ENCODE data around the gene RCAN3.

The RCAN3 gene

DNA sequence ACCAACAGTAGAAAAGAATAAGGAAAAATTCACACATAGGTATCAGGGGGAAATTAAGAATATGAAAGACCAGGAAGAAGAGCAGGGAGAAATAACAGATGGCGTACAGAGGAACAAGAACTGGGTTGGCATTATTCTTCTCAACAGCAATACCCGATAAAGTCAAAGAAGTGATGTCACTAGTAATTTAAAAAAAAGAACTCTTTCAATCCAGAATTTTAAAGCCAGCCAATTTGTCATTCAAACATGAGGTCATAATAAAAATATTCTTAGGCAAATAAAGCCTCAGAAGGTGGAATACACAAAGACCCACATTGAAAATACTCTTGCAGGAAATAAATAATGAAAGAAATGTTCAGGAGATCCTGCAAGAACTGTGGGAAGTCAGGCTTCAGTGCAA lies 62.1 kb downstream of the RCAN3 start:
- no peaks in the 10 kb centered on the region for H3K9me3 Mint-ChIP-seq
- peaks cover 11% of the 10 kb centered on the region for H3K4me1 Mint-ChIP-seq
- peak overlapping the region; percentile 73 for H3K27ac Mint-ChIP-seq
- no peaks in the 10 kb centered on the region for H3K36me3 Mint-ChIP-seq
- no peaks in the 10 kb centered on the region for H3K27me3 Mint-ChIP-seq
- H3K4me3 Mint-ChIP-seq: no peak overlapping the region

DNA sequence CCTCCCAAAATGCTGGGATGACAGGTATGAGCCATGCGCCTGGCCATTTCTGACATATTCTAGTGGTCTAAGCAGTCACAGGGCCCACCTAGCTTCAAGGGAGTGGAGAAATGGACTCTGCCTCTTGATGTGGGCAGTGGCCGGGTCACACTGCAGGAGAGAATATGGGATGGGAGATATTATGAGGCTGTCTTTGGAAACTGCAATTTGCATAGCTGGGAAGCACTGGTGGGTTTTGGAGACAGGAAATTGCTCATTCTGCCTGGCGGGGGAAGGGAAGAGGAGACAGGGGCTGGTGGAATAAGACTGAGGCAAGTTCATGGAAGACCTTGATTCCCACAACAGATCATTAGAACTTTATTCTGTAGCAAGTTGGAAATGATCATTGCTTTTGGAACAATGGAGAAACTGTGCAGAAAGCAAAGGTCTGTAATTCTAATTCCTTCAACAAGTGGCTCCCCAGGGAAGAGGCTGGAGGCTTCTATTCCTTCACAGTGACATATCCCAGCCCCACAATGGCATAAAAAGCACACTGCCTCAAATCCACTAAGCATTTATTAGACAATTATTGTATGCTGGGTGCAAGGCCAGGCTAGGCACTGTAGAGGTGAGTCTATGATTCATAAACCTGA lies 63.7 kb downstream of the RCAN3 start:
- peaks cover 11% of the 10 kb centered on the region for H3K4me1 Mint-ChIP-seq
- H3K4me3 Mint-ChIP-seq: no peak overlapping the region
- H3K9me3 Mint-ChIP-seq: no peaks in the 10 kb centered on the region
- no peaks in the 10 kb centered on the region for H3K27me3 Mint-ChIP-seq
- H3K36me3 Mint-ChIP-seq: no peaks in the 10 kb centered on the region
- H3K27ac Mint-ChIP-seq: no peak overlapping the region

DNA sequence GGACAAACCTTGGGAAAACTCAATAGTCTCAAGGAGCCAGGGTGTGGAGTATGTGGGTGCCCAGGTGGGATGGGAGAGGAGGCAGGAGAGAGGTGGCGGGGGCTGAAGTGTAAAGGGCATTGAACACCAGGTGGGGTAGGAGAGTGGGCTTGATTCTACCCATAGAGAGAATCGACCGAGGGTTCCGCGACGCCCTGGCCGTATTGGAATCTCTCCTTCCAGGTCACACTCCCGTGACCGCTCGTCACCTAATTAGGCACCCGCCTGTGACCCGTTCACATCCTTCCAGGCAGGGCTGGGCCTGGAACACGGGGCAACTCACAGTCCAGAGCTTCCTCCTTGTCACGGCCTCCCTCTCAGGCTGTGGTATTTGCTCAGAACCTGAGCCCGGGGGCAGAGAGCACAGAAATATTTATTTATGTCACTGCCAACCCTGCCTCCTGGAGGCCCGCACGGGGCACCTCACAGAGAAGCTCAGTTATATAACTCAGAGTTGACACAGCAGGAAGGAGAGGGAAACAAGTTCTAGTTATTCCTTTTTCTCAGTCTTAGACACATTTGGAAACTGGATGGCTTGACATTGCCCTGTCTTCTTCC lies 65.3 kb downstream of the RCAN3 start:
- H3K4me1 Mint-ChIP-seq: no peaks in the 10 kb centered on the region
- no peaks in the 10 kb centered on the region for H3K27me3 Mint-ChIP-seq
- no peak overlapping the region for H3K4me3 Mint-ChIP-seq
- no peak overlapping the region for H3K27ac Mint-ChIP-seq
- H3K36me3 Mint-ChIP-seq: no peaks in the 10 kb centered on the region
- no peaks in the 10 kb centered on the region for H3K9me3 Mint-ChIP-seq

DNA sequence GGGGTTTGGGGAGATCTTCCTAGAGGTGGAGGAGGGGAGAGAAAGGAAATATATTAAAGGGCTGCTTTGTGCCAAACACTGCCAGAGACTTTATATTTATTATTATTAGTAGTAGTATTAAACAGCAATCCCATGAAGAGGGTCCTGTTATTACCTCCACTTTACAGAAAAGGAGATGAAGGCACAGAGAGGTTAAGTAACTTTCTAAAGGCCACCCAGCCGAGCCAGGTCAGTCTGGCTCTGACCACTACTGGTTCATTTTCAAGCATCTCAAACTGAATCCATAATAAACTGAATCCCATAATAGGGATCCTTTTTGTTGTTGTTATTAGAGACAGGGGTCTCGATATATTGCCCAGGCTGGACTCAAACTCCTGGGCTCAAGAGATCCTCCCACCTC lies 65.8 kb downstream of the RCAN3 start:
- no peaks in the 10 kb centered on the region for H3K27me3 Mint-ChIP-seq
- H3K4me1 Mint-ChIP-seq: no peaks in the 10 kb centered on the region
- H3K36me3 Mint-ChIP-seq: no peaks in the 10 kb centered on the region
- no peak overlapping the region for H3K27ac Mint-ChIP-seq
- H3K4me3 Mint-ChIP-seq: no peak overlapping the region
- no peaks in the 10 kb centered on the region for H3K9me3 Mint-ChIP-seq

DNA sequence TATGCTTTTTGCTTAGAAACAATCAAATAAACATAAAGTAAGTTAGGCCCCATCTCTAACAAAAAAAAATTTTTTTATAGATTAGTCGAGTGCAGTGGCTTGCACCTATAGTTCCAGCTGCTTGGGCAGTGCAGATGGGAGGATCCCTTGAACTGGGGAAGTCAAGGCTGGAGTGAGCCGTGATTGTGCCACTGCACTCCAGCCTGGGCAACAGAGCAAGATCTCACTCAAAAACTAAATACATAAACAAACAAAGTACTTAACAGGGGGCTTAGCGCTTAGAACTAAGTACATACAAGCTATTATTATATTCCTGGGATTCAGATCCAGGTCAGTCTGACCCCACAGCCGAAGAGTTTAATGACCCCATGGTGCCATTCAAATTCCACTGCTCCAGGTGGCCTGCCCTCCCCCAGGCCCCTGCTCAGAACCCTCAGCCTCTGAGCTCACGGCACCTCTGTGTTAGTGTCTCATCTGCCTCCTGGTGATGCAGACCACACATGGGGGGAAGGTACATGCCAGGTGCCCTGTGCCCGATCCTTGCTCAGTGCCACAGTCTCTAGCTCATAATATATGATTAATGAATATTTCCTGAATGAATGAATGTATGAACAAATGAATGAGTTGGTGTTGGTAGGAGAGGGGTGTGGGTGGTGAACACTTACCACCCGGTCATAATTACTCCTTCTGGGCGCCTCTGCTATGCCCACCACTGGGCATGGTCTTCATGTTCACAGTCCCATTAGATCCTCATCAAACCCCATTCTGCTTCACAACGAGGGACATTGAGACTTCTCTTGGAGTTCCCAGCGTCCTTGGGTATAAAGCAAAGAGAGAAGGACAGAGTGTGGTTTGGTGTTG lies 67.9 kb downstream of the RCAN3 start:
- Mint-ChIP-seq H3K36me3 (no peaks in the 10 kb centered on the region), H3K27me3 (no peaks in the 10 kb centered on the region), H3K4me1 (no peaks in the 10 kb centered on the region), H3K4me3 (no peak overlapping the region), H3K9me3 (no peaks in the 10 kb centered on the region), H3K27ac (peak overlapping the region; percentile 84)

DNA sequence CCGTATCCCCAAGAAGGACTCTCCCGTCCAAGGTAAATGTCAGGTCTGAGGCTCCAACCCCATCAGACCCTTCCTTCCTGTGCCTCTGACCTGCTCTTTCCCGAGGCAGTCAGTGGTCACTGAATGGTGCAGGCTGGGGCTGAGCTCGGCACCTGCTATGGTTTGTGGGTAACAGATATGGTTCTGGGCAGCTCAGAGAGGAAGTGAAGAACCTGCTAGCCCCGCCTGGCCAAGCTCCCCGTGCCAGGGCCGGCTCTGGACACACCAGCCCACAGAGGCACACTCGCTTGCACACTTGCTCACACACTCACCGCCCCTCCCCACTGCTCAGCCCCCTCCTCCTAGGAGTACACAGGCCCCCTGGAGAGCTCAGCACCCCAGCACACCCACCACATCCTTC lies 69.7 kb downstream of the RCAN3 start:
- H3K9me3 Mint-ChIP-seq: no peaks in the 10 kb centered on the region
- H3K4me1 Mint-ChIP-seq: no peaks in the 10 kb centered on the region
- H3K4me3 Mint-ChIP-seq: no peak overlapping the region
- H3K36me3 Mint-ChIP-seq: no peaks in the 10 kb centered on the region
- H3K27ac Mint-ChIP-seq: no peak overlapping the region
- no peaks in the 10 kb centered on the region for H3K27me3 Mint-ChIP-seq

DNA sequence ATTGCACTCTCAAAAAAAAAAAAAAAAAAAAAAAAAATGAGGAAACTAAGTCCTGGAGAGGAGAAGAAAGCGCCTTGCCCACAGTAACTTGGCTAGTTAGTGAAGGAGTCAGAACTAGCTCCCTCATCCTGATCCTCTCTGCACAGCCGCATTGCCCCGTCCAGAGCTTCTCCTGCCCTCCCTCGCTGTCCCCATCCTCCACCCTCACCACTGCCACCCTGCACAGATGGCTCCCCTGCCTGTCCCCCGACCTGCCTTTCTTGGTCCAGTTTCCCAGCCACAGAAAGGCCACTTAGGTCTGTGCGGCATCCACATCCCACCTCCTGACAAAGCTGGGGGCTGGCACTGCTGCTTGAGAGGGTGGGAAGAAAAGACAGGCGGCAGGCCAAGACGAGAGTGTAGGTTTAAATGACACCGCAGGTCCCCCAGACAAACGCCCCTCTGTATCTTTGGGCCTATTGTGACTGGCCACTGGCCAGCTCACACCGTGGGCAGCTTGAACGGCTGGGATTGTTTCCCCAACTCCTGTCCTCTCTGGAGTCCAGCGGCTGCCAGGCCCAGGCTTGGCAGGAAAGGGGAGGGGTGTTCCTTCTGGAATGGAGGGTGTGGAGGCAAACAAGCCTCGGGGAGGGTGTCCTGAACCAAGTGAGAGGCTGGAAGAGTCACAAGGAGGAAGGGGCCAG lies 73.4 kb downstream of the RCAN3 start:
- H3K9me3 Mint-ChIP-seq: no peaks in the 10 kb centered on the region
- no peaks in the 10 kb centered on the region for H3K36me3 Mint-ChIP-seq
- H3K27ac Mint-ChIP-seq: no peak overlapping the region
- H3K4me1 Mint-ChIP-seq: no peaks in the 10 kb centered on the region
- no peaks in the 10 kb centered on the region for H3K27me3 Mint-ChIP-seq
- no peak overlapping the region for H3K4me3 Mint-ChIP-seq

DNA sequence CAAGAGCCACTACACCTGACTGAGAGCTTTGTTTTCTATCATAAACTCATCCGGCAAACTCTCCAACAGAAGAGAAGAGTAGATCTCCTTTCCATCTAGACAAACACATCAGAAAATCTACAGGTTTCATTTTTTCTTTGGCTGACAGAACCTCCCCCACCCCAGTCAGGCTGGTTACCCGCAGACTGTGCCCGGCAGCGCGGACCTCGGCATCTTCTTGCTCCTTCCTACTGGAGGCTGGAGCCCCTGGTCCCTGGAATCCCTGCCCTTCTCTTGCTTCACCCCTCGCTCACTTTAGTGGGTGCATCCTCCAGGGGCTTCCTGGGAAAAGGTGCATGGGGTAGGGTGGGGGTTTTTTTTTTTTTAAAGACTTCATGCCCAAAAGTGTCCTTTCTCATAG lies 76.2 kb downstream of the RCAN3 start:
- Mint-ChIP-seq H3K27me3 (no peaks in the 10 kb centered on the region), H3K27ac (no peak overlapping the region), H3K36me3 (no peaks in the 10 kb centered on the region), H3K4me1 (no peaks in the 10 kb centered on the region), H3K4me3 (no peak overlapping the region), H3K9me3 (no peaks in the 10 kb centered on the region)

DNA sequence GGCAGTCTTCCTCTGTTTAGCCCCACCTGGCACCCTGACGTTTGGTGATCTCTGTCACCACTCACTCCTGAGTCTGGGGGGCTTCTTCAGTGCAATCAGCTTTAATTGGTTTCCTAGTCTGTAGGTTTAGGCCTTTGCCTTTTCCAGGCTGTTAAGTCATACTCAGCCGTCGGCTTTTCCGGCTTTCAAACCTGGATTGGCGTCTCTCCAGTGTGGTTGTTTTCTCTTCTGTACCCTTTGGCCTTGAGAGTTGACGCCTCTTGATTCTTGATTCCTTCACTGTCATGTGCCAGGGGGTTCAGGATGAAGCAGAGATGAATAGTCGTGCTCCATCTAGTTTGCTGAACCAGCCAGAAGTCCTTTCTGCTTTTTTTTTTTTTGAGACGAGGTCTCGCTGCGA lies 78.1 kb downstream of the RCAN3 start:
- H3K27me3 Mint-ChIP-seq: no peaks in the 10 kb centered on the region
- H3K9me3 Mint-ChIP-seq: no peaks in the 10 kb centered on the region
- H3K4me1 Mint-ChIP-seq: no peaks in the 10 kb centered on the region
- no peak overlapping the region for H3K27ac Mint-ChIP-seq
- H3K36me3 Mint-ChIP-seq: no peaks in the 10 kb centered on the region
- H3K4me3 Mint-ChIP-seq: no peak overlapping the region

DNA sequence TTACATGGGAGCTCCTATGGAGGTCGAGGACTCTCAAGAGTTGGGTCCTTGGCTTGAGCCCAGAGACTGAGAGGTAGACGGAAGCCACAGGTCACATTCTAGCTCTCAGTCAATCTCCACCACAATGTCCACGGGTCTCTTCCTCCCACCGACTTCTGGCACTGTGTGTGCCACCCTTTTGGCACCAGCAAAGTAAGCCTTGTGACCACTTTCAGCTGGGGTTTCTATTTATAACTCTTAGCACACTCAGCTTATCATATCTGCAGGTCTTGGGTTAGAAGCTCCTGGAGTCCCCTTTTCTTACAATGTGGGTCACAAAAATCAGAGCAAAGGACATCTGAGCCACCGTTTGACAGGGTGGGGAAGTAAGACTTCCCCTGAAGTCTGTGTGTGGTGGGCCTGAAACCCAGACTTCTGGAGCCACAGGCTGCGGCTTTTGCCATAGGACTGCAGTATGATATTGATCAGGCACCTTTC lies 81.6 kb downstream of the RCAN3 start:
- Mint-ChIP-seq H3K27ac (no peak overlapping the region), H3K4me1 (peaks cover 6% of the 10 kb centered on the region), H3K36me3 (no peaks in the 10 kb centered on the region), H3K4me3 (no peak overlapping the region), H3K27me3 (no peaks in the 10 kb centered on the region), H3K9me3 (no peaks in the 10 kb centered on the region)

DNA sequence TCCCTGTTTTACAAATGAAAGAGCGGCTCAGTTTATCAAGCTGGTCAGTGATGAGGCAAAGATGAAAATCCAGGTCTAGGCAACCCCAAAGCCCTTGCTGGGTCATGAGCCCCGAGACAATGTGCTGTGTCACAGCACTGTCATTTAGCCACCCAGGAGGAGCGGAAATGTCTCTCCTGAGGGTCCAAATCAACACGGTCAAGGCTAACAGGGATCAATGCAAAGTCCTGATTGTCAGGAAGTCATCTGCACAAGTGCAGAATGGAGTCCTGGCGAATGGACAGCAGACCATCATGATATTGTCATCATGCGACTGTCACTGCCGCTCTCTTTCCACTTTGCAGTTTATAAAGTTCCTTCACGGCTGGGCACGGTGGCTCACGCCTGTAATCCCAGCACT lies 83.5 kb downstream of the RCAN3 start:
- Mint-ChIP-seq H3K27me3 (no peaks in the 10 kb centered on the region), H3K4me1 (peaks cover 6% of the 10 kb centered on the region), H3K4me3 (no peak overlapping the region), H3K27ac (no peak overlapping the region), H3K9me3 (no peaks in the 10 kb centered on the region), H3K36me3 (no peaks in the 10 kb centered on the region)

DNA sequence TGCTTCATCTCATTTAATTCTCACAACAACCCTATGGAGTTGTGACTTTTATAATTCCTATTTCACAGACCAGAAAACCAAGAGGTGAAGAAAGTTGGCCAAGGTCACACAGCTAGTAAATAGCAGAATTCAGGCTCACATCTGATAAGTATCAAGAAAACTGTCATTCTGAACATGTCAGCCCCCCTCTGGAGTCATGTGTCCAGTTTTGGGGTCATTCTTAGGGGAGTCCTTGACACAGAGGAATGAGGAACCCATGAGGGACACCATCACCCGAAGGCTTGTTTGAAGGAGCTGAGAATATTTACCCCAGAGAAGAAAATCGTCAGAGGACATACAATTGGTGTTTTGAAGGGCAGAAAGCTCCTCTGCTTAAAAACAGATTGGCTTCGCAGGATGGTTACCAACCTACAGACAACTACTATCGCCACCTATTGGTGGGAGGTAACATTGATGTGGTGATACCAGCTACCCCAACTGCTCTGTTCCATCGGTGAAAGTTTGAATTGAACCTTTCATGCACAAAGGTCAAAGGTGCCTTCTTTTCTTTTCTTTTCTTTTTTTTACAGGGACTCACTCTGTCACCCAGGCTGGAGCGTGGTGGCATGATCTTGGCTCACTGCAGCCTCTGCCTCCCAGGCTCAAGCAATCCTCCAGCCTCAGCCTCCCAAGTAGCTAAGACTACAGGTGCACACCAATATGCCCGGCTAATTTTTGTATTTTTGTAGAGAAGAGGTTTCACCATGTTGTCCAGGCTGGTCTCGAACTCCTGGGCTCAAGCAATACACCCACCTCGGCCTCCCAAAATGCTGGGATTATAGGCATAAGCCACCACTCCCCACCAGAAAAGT lies 84.6 kb downstream of the RCAN3 start:
- Mint-ChIP-seq H3K36me3 (no peaks in the 10 kb centered on the region), H3K4me3 (no peak overlapping the region), H3K27me3 (no peaks in the 10 kb centered on the region), H3K9me3 (no peaks in the 10 kb centered on the region), H3K4me1 (peaks cover 6% of the 10 kb centered on the region), H3K27ac (no peak overlapping the region)

DNA sequence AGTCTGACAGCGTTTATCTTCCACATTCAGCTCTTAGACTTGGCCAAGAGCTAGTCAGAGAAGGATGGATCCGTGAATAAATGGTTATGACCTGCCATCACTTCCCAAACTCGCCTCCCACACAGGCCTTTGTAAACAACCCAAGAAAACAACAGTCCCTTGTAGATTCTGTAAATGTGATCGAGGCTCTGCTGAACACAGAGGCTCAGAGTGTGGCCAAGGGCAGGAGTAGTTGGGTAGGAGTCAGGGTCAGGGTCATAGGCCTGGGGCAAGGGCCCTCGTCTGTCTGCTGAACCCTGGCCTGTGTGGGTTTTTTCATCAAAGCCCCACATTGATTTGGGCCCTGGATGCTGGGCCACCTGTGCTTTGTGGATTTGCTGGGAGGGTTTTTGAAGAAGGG lies 85.9 kb downstream of the RCAN3 start:
- Mint-ChIP-seq H3K36me3 (no peaks in the 10 kb centered on the region), H3K27ac (no peak overlapping the region), H3K27me3 (no peaks in the 10 kb centered on the region), H3K4me3 (no peak overlapping the region), H3K9me3 (no peaks in the 10 kb centered on the region), H3K4me1 (peaks cover 6% of the 10 kb centered on the region)

DNA sequence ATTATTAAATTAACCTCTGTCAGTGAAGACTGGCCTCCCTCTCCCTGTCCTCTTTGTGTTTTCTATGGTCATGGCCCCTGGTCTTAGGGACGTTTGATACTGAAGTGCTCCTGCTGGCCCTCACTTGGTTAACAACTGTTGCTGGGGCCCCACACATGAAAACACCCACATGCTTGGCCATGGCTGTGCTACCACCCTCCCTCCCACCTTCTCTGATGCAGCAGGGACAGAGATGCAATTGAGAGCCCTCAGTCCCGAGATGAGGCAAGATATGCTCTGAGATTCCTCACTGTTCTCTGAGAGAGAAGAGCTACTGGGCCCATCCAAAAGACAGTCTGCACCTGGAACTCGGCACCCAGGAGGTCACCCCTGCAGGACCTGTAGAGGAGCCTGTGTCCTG lies 86.6 kb downstream of the RCAN3 start:
- Mint-ChIP-seq H3K4me3 (no peak overlapping the region), H3K27me3 (no peaks in the 10 kb centered on the region), H3K36me3 (no peaks in the 10 kb centered on the region), H3K27ac (no peak overlapping the region), H3K4me1 (peaks cover 6% of the 10 kb centered on the region), H3K9me3 (no peaks in the 10 kb centered on the region)

All from activated naive CD4-positive, alpha-beta T cell treated with anti-CD3 and anti-CD28 coated beads, Interleukin-2, amount 50 U/mL, for 24 hours (primary cell).